Gastrocnemius medialis (tissue), 4 donors: ENCODE results near the gene KPRP.

ENCODE experiments used
- POLR2A ChIP-seq, 2 donors: fragments of 450-650 bp; IDR thresholded peaks; one replicate each; pipeline ENCODE4 v1.6.1; 2017; ENCODE audit warnings: antibody characterized with exemption in 2 of 2, mild to moderate bottlenecking in 2 of 2, moderate library complexity in 2 of 2
- TF ChIP-seq, protein P1 (sequence below), 5 experiments: fragments of 450-650 bp in 3 of 5; fragments of 200-600 bp in 2 of 5; sonication (generic) in 2 of 5; IDR thresholded peaks in 4 of 5; conservative IDR thresholded peaks in 1 of 5; 1 replicate in 4 of 5; 2 replicates in 1 of 5; pipeline ENCODE4 v1.5.1; 2016 to 2019; ENCODE audit warnings: antibody characterized with exemption in 5 of 5, mild to moderate bottlenecking in 3 of 5, moderate library complexity in 3 of 5

DNA sequence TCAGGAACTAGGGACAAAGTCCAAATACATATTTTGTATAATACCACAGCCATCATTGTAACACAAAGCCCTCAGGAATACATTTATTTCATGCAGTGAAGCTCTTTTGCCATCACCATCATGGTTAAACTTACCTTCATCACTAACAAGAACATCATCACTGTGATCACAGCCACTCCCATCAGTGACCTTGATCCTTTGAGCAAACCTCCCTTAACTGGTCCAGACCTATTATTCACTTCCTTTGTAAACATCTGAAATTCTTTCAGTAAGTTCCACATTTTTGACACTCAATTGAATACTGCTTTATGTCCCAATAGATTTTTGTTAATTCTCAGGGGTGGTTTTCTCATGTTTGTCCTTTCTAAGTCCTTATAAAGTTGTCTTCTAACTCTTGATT is 16.2 kb upstream of the KPRP start:
- TF ChIP-seq, protein P1, sequence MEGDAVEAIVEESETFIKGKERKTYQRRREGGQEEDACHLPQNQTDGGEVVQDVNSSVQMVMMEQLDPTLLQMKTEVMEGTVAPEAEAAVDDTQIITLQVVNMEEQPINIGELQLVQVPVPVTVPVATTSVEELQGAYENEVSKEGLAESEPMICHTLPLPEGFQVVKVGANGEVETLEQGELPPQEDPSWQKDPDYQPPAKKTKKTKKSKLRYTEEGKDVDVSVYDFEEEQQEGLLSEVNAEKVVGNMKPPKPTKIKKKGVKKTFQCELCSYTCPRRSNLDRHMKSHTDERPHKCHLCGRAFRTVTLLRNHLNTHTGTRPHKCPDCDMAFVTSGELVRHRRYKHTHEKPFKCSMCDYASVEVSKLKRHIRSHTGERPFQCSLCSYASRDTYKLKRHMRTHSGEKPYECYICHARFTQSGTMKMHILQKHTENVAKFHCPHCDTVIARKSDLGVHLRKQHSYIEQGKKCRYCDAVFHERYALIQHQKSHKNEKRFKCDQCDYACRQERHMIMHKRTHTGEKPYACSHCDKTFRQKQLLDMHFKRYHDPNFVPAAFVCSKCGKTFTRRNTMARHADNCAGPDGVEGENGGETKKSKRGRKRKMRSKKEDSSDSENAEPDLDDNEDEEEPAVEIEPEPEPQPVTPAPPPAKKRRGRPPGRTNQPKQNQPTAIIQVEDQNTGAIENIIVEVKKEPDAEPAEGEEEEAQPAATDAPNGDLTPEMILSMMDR (IDR thresholded peaks at IDR 0.05 in 4 of 5, conservative IDR thresholded peaks at IDR 0.05 in 1 of 5), result no peak
- TF ChIP-seq POLR2A (IDR thresholded peaks at IDR 0.05), result no peak
